Measurements from ENCODE around the gene LAMC2.

LAMC2 gene

GRCh38 chr1:183212870-183213269 lies 26.8 kb downstream of the LAMC2 start:
- DNase-seq (ENCODE audit: low read depth in 1 of 2, low spot score in 1 of 2) = no peak

GRCh38 chr1:183214021-183214970 lies 28.2 kb downstream of the LAMC2 start:
- DNase-seq (ENCODE audit: low read depth in 1 of 2, low spot score in 1 of 2) = no peak

DNA sequence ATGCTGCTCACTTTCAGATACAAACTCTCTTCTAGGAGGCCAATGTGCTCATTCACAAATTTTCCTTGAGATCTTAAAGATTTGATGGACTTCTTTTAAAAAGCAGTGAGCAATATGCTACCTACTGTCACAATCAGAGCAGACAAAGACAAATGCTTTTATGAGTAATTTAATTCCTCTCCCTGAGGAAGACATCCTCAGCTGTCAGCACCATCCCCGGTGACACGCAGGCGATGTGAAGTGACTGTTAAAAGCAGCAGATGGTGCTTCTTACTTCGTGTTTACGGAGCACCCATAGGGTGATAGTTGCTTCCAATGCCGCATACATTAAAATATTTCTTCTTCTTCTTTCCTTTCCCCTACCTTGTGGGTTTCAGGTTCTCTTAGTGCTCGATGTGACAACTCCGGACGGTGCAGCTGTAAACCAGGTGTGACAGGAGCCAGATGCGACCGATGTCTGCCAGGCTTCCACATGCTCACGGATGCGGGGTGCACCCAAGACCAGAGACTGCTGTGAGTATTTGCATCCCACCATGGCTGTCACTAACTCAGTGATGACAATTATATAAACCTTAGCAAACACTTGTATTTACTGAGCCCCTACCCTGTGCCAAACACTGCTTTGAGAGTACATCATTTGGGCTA lies 29.1 kb downstream of the LAMC2 start:
- no peak for DNase-seq (ENCODE audit: low read depth in 1 of 2, low spot score in 1 of 2)

DNA sequence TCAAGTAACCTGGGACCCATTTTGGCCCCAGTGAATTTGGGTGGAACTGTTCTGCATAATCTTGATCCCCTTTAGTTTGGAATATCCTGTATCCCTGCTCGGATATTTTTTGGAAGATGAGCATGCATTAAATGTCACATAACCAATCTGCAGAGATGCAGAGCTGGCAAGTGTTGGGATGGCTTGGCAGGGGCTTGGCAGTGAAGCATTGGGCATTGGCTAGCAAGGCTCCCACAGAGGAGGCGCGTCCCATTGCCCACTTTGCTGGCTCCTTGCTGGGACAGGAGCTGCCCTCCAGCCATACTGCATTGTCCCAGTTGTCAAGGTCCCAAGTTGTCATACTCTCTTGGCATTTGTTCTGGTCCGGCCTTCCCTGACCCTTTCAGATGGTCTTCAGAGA lies 29.9 kb downstream of the LAMC2 start:
- no peak for DNase-seq (ENCODE audit: low read depth in 1 of 2, low spot score in 1 of 2)

GRCh38 chr1:183218027-183218618 lies 32.1 kb downstream of the LAMC2 start:
- no peak for DNase-seq (ENCODE audit: low read depth in 1 of 2, low spot score in 1 of 2)

- DNase-seq (ENCODE audit: low read depth in 1 of 2, low spot score in 1 of 2) = peak in 1 of 2 donors; percentile 18
These were observed 33.0 kb downstream of the LAMC2 start for GRCh38 chr1:183218971-183219615.

DNA sequence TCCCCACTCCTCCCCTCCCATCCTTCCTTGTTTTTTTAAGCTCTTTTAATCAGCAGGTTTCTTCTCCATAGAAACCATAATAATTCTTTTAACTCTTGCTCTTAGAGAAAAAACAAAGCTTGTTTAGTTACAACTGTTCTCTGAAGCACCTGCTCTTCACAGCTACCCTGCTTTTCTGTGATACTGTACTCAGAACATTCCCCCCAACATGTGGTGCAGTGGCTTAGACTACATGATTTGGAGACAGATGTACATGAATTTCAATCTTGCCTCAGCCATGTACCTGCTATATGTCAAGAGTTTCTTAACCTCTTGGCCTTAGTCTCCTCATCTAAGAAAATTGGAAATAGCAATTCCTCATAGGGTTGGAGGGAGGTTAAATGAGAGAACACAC lies 33.5 kb downstream of the LAMC2 start:
- no peak for DNase-seq (ENCODE audit: low read depth in 1 of 2, low spot score in 1 of 2)

DNA sequence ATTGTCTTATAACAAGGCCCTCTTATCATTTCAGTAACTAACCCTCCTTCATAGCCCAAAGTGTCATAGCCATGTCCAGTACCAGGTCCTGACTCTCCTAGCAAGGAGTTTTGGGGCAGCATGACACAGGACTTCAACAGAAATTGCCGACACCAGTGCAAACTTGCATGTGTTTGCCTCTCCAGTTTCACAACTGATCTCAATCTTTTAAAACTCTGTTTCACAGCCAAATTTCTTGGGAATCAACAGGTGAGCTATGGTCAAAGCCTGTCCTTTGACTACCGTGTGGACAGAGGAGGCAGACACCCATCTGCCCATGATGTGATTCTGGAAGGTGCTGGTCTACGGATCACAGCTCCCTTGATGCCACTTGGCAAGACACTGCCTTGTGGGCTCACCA lies 36.8 kb downstream of the LAMC2 start:
- no peak for DNase-seq (ENCODE audit: low read depth in 1 of 2, low spot score in 1 of 2)

DNA sequence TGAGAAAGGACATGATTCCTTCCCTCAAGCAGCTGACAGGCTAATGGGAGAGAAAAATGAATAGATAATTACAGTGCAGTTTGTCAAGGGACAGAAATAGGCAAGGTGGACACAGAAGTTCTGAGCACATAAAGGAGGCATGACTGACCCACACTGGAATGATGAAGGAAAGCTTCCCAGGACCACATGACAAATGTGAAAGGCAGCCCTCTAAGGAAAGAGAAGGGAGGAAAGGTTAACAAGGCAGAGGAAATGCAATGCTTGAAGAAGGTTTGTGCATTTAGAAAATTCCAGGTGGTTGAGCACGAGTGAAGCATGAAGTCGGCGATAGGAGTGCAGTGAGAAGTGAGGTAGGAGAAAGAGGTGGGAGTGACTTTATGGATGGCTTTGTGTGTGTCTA lies 37.4 kb downstream of the LAMC2 start:
- DNase-seq (ENCODE audit: low read depth in 1 of 2, low spot score in 1 of 2) = no peak

DNA sequence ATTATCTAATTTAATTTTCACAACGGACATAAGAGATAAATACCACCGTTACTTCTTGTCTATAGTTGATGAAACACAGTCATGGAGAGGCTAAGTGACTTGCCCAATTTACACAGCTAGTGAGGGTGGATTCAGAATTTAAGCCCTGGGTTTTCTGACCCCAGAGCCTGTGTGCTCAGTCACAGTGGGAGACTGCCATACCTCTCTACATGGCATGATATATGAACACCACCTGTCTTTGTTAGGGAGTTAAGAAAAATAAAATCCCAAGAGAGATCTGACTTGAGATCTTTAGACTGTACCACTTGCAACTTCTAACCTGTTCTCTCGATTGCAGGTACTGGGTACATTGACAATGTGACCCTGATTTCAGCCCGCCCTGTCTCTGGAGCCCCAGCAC lies 40.3 kb downstream of the LAMC2 start:
- no peak for DNase-seq (ENCODE audit: low read depth in 1 of 2, low spot score in 1 of 2)

DNA sequence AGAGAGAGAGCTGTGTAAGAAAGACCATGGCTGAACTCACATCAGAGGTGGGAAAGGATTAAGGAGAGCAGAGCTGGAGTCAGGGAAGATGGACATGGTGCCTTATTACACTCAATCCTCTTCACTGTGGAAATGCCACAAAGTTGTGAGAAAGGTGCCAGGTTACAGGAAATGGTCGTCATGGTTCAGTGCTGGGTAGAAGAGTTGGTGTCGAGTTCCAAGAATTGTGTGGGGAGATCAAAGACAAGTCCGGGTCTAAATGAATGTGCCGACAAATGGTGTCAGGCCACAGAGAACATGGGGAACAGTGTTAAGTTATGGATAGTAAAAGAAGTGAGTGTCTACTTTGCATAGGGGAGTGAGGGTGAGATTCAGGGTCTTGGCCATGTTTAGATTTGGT lies 40.9 kb downstream of the LAMC2 start:
- DNase-seq (ENCODE audit: low read depth in 1 of 2, low spot score in 1 of 2) = no peak

DNA sequence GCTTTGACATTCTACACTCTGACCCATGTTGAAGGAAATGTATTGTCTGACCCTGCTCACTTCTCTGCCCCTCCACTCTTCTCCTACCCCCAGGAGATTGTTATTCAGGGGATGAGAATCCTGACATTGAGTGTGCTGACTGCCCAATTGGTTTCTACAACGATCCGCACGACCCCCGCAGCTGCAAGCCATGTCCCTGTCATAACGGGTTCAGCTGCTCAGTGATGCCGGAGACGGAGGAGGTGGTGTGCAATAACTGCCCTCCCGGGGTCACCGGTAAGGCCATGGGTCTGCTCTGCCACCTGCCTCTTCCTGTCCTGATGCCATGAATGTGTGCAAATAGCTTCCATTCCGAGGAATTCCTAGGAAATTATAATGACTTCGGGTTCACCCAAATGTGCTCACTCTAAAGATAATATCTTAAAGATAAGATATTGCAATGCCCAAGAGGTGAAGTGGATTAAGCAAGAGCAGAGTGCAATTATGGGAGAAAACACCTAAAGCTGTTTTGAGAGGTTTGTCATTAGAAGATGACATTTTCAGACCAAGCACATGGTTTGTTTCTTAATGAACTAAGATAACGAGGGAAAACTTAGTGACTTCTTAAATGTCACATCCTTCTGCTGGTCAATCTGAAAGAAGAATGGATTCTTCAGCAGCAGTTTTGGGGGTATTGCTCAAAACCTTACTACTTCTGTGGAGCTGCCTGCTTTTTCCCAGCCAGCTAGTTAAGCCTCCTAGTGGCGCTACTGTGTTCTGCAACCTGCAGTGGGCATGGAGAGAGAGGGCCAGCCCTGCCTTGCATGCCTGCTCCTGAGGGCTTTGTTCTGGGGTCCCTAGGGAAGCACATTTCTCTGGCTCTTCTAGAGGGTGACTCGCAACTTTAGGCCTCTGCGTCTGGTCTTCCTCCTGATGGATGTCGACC lies 41.6 kb downstream of the LAMC2 start:
- no peak for DNase-seq (ENCODE audit: low read depth in 1 of 2, low spot score in 1 of 2)

DNA sequence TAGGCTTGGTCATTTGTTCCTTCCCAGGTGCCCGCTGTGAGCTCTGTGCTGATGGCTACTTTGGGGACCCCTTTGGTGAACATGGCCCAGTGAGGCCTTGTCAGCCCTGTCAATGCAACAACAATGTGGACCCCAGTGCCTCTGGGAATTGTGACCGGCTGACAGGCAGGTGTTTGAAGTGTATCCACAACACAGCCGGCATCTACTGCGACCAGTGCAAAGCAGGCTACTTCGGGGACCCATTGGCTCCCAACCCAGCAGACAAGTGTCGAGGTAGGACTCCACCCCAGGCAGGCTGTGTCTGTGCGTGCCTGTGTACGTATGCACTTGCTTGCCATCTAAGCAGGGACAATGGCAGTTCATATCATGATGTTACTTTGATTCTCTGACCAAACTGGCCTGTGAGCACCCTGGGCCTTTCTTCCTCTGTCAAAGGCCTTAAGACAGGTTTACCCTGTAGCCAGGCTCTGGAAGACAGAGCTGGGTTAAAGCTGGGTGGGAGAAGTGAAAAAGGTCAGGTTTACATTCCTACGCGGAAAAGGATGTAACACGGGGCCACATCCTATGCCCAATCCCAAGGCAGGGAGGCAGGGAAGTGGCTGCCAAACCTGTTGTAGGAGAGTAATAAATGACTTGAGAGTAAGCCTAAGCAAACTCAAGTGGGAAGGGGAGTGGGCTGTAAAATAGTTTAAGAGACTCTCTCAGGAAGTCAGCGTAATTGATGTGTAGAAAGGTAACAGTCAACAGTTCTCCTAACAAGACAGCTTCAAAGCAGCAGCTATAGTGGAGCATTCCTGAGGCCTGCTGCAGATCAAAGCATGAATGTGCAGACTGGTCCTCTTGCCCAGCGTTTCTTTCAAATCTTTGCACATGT lies 42.5 kb downstream of the LAMC2 start:
- no peak for DNase-seq (ENCODE audit: low read depth in 1 of 2, low spot score in 1 of 2)

- no peak for DNase-seq (ENCODE audit: low read depth in 1 of 2, low spot score in 1 of 2)
These were observed 44.3 kb downstream of the LAMC2 start for GRCh38 chr1:183230413-183230812.

DNA sequence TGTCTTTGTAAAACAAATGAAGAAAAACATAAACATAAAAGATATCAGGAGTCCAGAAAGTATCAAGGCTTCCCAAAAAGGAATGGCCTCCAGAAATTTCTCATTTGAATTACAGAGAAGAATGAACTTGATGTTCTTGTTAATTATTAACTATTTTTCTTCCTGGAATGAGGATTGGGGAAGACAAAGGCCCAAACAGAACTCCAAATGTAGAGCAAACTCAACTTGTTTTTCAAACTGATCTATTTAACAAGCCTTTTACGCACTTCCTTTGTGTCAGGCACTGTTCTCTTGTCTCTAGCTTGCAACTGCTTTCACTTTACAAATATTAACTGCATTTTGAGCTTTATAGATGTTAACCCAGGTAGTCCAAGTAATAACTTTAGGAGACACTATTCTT lies 45.5 kb downstream of the LAMC2 start:
- no peak for DNase-seq (ENCODE audit: low read depth in 1 of 2, low spot score in 1 of 2)

DNA sequence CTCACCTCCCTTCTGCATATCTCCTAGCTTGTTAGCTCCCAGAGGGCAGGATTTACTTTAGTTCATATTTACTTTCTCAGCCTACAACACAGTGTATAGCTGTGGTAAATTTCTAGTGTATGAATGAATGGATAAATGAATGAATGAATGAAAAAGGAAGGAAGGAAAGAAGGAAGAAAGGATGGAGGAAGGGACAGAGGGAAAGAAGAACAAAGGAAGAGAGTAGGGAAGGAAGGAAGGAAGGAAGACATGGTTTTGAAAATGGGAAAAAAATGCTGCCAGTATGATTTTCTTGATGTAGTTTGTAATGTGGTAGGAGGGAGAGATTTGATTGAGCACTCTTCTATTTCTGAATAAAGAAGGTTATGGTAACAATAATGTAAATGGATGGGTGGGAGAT lies 47.0 kb downstream of the LAMC2 start:
- no peak for DNase-seq (ENCODE audit: low read depth in 1 of 2, low spot score in 1 of 2)

DNA sequence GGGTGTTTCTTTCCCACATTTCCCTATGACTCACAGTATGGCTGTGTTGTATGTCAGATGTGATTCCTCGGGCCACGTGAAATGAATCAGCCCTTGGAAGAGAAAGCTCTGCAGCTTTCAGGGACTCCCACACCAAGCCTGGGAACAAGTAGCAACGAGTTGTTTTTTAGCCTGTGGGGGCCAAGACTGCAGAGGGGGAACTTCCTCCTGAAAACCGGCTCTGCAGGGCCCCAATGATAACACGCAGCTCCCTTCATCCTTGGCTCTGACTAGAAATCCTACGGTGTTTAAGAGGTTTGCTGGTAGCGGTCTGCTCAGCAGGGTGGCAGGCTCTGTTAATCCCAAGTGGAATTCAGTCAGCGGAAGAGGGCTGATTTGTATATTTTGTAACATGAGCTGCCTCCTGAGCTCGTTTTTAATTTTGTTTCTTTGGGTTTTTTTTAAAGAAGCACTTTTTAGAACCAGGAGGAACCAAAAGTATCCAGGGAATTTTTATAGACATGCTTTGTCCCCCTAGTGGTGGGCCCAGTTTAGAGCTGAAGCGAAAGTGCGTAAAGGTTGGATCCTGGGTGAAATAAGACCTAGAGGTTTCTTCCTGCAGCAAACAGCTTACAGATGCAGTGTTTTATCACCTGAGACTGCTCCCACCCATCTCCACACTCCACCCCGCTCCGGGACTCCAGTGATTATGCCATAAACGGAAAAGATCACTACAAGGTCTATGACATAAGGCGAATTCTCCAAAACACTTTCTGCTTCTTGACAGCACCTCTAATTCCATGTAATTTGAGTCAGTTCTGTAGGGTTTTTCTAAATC lies 48.8 kb downstream of the LAMC2 start:
- DNase-seq (ENCODE audit: low read depth in 1 of 2, low spot score in 1 of 2) = no peak

DNA sequence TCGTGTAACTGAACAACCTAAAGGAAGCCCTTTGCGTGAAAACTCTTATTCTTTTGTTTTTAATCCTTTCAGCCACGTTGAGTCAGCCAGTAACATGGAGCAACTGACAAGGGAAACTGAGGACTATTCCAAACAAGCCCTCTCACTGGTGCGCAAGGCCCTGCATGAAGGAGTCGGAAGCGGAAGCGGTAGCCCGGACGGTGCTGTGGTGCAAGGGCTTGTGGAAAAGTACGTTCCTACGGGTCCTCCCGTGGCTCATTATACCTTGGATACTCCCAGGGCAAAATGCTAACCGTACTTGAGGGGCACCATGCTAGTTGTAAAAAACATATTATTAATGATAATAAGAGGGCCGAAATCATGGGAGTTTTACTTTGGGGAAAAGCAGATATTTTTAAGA lies 49.4 kb downstream of the LAMC2 start:
- no peak for DNase-seq (ENCODE audit: low read depth in 1 of 2, low spot score in 1 of 2)

Data from activated CD4-positive, alpha-beta T cell treated with anti-CD3 and anti-CD28 coated beads, Interleukin-2, amount 50 U/mL, for 24 hours (primary cell).